Posterior vena cava (tissue), 2 donors: ENCODE results near the gene GSTP1. TPM values are rescaled to one million over a fixed set of nuclear protein-coding genes. Genes with fewer than 3 reads are reported as not detected.
A peak's percentile ranks its signal among the peaks of the same experiment; 100 is the strongest.
"Not testable (repeated sequence)": the region's sequence is repeated elsewhere in the genome, so short reads cannot be mapped to it uniquely, and the experiment has no call there.

ENCODE experiments used
- DNase-seq: peaks from one replicate; pipeline ENCODE4 v3.0.0-alpha.2; 2020; ENCODE audit warnings: low spot score
- intact Hi-C, 2 donors: fragments of 100-400 bp; cut with DNase I; formaldehyde crosslinking; loops; one replicate each; pipeline versions ENCODE4 v1.14.1 to v1.14.2; 2022 to 2023
- total RNA-seq, 2 donors: library from RNA; stranded (reverse); fragmentation: NEBNext Ultra II Directional; extraction: Animal tissue kit (Norgen Biotek cat#: 25700); gene quantifications; one replicate each; pipeline ENCODE4 v1.2.1, GENCODE V29; 2021
- donor health status: DM: yes; HTN: yes; CAD: no.
- donor health status: DM: yes; HTN: yes; CAD: no.

GSTP1 gene
- total RNA-seq, 2 donors from 2014 or later = 338 to 370 TPM

DNA sequence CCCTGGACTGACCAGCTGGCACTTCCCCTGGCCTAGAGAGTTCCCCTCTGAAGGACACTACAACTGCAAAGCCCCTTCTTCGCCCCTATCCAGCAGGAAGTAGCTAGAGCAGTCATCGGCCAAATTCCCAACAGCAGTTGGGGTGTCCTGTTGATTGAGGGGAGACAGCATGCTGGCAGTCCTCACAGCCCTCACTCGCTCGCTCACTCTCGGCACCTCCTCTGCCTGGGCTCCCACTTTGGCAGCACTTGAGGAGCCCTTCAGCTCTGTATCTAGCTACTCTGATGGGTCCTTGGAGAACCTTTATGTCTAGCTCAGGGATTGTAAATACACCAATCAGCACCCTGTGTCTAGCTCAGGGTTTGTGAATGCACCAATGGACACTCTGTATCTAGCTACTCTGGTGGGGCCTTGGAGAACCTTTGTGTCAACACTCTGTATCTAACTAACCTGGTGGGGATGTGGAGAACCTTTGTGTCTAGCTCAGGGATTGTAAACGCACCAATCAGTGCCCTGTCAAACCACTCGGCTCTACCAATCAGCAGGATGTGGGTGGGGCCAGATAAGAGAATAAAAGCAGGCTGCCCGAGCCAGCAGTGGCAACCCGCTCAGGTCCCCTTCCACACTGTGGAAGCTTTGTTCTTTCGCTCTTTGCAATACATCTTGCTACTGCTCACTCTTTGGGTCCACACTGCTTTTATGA lies 42.7 kb downstream of the GSTP1 start:
- intact Hi-C loops, DNase-seq: not testable (repeated sequence)

GRCh38 chr11:67626970-67627369 lies 43.4 kb downstream of the GSTP1 start:
- no peak for DNase-seq
- intact Hi-C loops = no loop called here

GRCh38 chr11:67627441-67627811 lies 43.8 kb downstream of the GSTP1 start:
- intact Hi-C loops = no loop called here
- peak; percentile 58 for DNase-seq

DNA sequence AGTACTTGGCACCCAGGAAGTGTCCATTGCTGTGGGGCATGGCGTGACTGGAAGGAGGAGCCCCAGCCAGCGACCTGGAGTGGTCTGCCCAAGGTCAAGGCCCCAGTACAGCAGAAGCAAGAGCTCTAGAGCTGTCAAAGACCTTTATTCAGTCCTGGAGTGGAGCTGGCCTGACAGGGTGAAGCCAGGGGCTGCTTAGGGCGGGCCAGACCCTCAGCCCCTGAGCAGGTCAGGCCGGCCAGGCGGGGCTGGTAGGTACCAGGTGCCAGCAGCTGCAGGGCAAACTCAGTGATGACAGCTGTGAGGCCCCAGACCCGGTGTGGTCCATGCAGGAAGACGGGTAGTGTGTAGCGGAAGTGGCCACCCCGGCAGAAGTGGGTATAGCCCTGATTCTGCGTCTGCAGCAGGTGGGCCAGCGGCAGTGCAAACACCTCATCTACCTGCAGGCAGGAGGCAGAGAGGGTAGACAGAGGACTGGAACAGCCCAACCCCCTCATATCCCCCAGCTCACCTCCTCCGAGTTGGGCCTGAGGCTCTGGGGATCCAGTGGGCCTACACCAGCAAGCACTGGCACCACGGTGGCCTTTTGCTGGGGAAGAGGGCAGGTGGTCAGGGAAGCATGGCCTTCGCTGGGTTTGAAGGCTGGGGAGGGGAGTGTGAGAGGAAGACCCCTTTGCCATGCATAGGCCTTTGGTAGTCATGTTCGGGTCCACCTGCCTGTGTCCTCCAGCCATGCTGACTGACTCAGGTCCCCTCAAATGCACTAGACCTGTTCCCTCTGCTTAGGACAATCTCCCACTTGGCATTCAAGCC lies 44.4 kb downstream of the GSTP1 start:
- DNase-seq = peak; percentile 76
- intact Hi-C loops = no loop called here

- intact Hi-C loops = no loop called here
- DNase-seq = peak; percentile 81
Observed at GRCh38 chr11:67628710-67629385, 45.2 kb downstream of the GSTP1 start.

DNA sequence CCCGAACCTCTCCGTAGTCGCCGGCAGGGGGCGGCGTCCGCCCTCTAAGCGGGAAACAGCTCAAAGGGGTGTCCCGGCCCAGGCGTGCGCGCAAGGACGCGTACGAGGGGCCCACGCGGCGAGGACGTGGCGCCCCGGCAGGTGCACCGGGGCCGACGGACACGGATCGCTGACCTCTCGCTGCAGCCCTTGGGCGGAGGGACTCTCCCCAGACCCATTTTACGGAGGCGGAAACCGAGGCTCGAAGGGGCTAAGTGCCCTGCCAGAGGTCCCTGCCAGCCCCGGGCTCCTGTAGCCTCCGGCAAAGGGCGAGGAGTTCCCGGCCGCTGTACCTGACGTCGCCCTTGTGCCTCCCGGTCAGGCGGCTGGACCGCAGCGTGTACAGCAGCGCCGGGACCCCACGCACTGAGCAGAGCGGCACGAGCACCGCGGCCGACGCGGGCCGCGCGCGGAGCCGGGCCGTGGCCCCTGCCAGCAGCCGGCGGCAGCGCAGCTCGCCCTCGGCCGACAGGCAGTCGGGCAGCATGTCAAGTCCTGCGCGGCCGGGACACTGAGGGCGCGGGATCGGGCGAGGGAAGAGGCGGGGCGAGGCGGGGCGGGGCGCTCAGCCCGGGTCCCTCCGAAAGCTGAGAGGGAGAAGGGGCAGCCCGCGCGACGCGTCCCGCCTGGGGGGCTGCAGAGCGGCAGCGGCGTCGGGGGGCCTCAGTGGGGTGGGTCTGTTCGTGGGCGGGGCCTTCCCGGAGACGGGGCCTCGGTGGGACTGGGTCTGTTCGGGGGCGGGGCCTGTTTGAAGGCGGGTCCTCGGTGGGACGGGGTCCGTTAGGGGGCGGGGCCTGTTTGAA lies 46.0 kb downstream of the GSTP1 start, which contains the start of gene NUDT8:
TSS of gene NUDT8 (minus strand) at position 552 of the 842 bp plus-strand sequence. CDS start at position 526, 26 bp downstream.
- intact Hi-C loops = no loop called here
- peak; percentile 96 for DNase-seq

- intact Hi-C loops = no loop called here
- peak; percentile 99 for DNase-seq
Observed at GRCh38 chr11:67630228-67630942, 46.8 kb downstream of the GSTP1 start.

- no peak for DNase-seq
- intact Hi-C loops = no loop called here
Observed at GRCh38 chr11:67630943-67631331, 47.3 kb downstream of the GSTP1 start.

DNA sequence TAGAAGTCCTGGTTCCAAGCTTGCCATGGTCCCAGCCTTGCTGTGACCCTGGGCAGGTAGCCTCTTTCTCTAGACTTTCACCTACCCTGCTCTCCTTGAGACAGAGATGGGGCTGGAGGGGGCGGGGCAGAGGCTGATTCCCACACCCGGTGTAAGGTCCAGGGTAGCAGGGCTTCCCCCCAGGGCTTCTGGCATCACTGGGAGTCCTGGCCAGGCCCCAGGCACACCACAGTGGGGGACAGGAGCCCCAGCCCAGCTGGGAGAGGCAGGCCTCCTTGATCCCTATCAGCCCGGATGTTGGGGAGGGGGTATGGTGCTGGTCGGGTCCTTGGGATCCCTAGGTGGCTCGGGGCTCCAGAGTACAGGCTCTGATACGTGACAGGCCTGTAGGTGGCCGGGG lies 47.8 kb downstream of the GSTP1 start:
- intact Hi-C loops = no loop called here
- DNase-seq = peak; percentile 66

- intact Hi-C loops = no loop called here
- no peak for DNase-seq
Observed at GRCh38 chr11:67631853-67632174, 48.2 kb downstream of the GSTP1 start.

- DNase-seq = peak; percentile 62
- intact Hi-C loops = no loop called here
Observed at GRCh38 chr11:67632175-67632981, 48.8 kb downstream of the GSTP1 start.

GRCh38 chr11:67632982-67633755 lies 49.6 kb downstream of the GSTP1 start:
- peak; percentile 80 for DNase-seq
- intact Hi-C loops = no loop called here

DNA sequence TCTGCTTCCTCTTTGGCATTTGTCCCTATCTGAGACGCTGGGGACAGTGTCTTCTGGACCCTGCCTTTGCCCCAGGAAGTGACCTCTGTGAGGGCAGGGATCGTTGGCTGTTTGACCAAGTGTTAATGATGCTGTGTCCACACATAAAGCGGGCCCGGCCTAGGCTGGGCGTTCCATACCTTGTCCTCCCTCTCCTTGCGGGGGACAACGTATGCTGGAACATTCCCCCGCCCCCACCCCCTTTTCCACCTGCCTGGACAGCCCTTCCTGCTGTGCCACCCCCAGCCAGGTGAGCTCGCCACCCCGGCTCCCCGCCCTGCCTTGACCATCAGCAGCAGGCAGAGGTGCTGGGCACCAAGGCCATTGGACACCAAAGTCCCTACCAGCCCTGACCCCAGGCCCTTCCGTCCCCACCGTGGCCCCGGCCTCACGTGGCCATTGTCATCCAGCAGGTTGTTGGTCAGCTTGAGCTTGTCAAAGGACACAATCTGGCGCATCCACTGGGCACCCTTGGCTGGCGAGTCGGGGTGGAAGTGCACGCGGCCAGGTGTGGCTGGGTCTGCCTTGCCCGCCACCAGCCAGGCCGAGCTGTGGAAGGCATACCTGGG lies 50.2 kb downstream of the GSTP1 start:
- intact Hi-C loops = no loop called here
- peak; percentile 74 for DNase-seq

DNA sequence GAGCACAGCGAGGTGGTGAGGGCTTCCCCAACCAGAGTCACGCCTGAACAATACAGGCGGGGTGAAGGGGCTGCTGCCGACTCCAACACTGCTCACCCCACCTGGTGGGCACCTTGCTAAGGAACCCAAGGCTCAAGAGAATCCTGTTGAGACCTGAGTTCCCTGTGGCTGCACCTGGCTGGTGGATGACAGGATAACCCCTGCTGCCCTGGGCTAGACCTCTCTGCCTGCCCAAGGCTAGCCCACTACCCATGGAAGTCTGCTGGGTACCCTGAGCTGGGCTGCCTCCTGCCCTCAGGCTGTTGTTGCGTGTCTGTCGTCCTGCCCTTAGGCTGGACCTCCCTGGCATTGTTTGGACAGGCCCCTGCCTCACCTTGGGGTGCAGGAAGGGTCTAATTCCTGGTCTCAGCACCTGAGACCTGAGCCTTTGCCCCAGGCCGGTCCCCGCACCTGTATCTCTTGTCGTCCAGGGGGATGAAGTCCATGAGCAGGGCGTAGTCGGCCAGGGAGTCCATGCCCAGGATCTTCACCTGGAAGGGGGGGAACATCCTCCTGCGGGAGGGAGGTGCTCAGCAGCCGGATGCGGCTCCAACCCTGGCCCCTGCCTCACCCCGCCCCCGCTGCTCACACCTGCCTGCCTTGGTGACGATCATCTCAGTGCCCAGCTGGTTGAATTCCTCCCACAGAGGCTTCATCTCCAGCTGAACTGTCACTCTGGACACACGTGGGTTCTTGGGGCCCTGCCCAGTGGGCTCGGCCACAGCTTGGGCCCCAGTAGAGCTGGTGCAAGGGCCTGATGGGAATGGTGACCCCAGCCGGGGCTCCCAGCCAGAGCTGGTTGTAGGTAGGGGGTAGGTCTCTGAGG lies 51.0 kb downstream of the GSTP1 start:
- intact Hi-C loops = no loop called here
- DNase-seq = peak; percentile 69

GRCh38 chr11:67635231-67635521 lies 51.6 kb downstream of the GSTP1 start:
- intact Hi-C loops = no loop called here

More at GRCh38 chr11:67635231-67635521, 51.6 kb downstream of the GSTP1 start:
- no peak for DNase-seq
